Testis (tissue), 3 donors: Measurements from ENCODE around the gene CNTN2. TPM values are rescaled to one million over a fixed set of nuclear protein-coding genes. Genes with fewer than 3 reads are reported as not detected.

Source experiments
- DNase-seq: peaks from one replicate; pipeline ENCODE4 v3.0.0-alpha.2; 2019
- H3K27ac ChIP-seq, 2 donors: fragments of 200-600 bp; sonication (generic); one replicate each; pipeline ENCODE4 v1.5.1; 2019
- H3K27me3 ChIP-seq: fragments of 200-600 bp; sonication (generic); one replicate; pipeline ENCODE4 v1.5.1; 2019
- H3K36me3 ChIP-seq: fragments of 200-600 bp; sonication (generic); one replicate; pipeline ENCODE4 v1.5.1; 2017; ENCODE audit warnings: low read depth; ENCODE audit errors: missing control alignments
- H3K4me1 ChIP-seq: fragments of 200-600 bp; sonication (generic); one replicate; pipeline ENCODE4 v1.5.1; 2019
- H3K4me3 ChIP-seq, 2 donors: fragments of 200-600 bp; sonication (generic); one replicate each; pipeline ENCODE4 v1.5.1; 2017 to 2019
- H3K9me3 ChIP-seq: fragments of 200-600 bp; sonication (generic); one replicate; pipeline ENCODE4 v1.5.1; 2017
- CTCF ChIP-seq, 3 experiments: fragments of 450-650 bp in 2 of 3; fragments of 200-600 bp in 1 of 3; sonication (generic) in 1 of 3; IDR thresholded peaks; one replicate each; pipeline ENCODE4 v1.5.1; 2016 to 2019; ENCODE audit warnings: antibody characterized with exemption in 3 of 3, mild to moderate bottlenecking in 2 of 3, moderate library complexity in 1 of 3
- POLR2A ChIP-seq: fragments of 450-650 bp; IDR thresholded peaks from one replicate; pipeline ENCODE4 v1.6.1; 2017; ENCODE audit warnings: antibody characterized with exemption, mild to moderate bottlenecking, moderate library complexity
- WGBS, 2 donors: methylation state at CpG; one replicate each; pipeline ENCODE4 v1.1.5; 2018; 5-methylcytosine and 5-hydroxymethylcytosine counted together
- intact Hi-C: fragments of 100-400 bp; cut with DNase I; formaldehyde crosslinking; loops from one replicate; pipeline ENCODE4 v1.15.1; 2023; ENCODE audit warnings: low total_unique reads
- polyA plus RNA-seq: library from polyadenylated mRNA; stranded (reverse); fragments of 350-450 nt; fragmentation: Illumina TruSeq; extraction: RNeasy Lipid Tissue Mini Kit (QIAGEN cat#74804); gene quantifications from one replicate; pipeline ENCODE4 v1.2.3, GENCODE V29; 2014; ENCODE audit warnings: low read depth, low replicate concordance; ENCODE audit not compliant: insufficient read depth
- total RNA-seq, 2 donors: library from RNA; depleted of rRNA; stranded (reverse); fragments of >200 nt; gene quantifications; one replicate each; pipeline ENCODE4 v1.2.3, GENCODE V29; 2016

Gene CNTN2
- total and polyA plus RNA-seq, 3 donors from 2014 or later, result 16.4 to 31.9 (median 17.2) TPM

GRCh38 chr1:205121660-205122488 is 78.9 kb downstream of the CNTN2 start, which contains the start of gene RBBP5:
Gene RBBP5 (minus strand): TSS chr1:205121978. CDS start chr1:205121873, 105 bp downstream.
- Histone ChIP-seq H3K4me1 (peaks cover 13% of the 10 kb centered on the region), H3K27me3 (no peaks in the 10 kb centered on the region), H3K36me3 (no peaks in the 10 kb centered on the region), H3K27ac (peak within 1 kb of the TSS; percentile 93 to 98), H3K9me3 (no peaks in the 10 kb centered on the region), H3K4me3 (peak within 1 kb of the TSS; percentile 84 to 98)
- TF ChIP-seq CTCF (IDR thresholded peaks at IDR 0.05) (peak; percentile 45 to 69 (median 57)), POLR2A (no peak)
- DNase-seq, result peak; percentile 97
- 0 to 1% methylated on average over 46 of the region's 46 CpGs for WGBS, 2 donors
- intact Hi-C loops, result loop anchor here (5.0 kb wide), 1 partner anchor 90 kb away; the partner anchor contains the start of gene DSTYK

- peaks cover 13% of the 10 kb centered on the region for H3K4me1 ChIP-seq
- H3K9me3 ChIP-seq, result no peaks in the 10 kb centered on the region
- peak overlapping the region; percentile 93 to 98 for H3K27ac ChIP-seq
- H3K27me3 ChIP-seq, result no peaks in the 10 kb centered on the region
- no peak for TF ChIP-seq CTCF (IDR thresholded peaks at IDR 0.05)
- no peak for TF ChIP-seq POLR2A
- no peaks in the 10 kb centered on the region for H3K36me3 ChIP-seq
- H3K4me3 ChIP-seq, result peak overlapping the region; percentile 84 to 98
- intact Hi-C loops, result loop anchor here (5.0 kb wide), 1 partner anchor 90 kb away; the partner anchor contains the start of gene DSTYK
- no peak for DNase-seq
- 20 to 22% methylated on average over 9 of the region's 9 CpGs for WGBS, 2 donors
These were observed 79.5 kb downstream of the CNTN2 start for GRCh38 chr1:205122489-205122882.

- H3K27ac ChIP-seq, result no peak overlapping the region
- no peak for TF ChIP-seq CTCF (IDR thresholded peaks at IDR 0.05)
- no peak for TF ChIP-seq POLR2A
- H3K4me1 ChIP-seq, result peaks cover 13% of the 10 kb centered on the region
- intact Hi-C loops, result loop anchor here (5.0 kb wide), 1 partner anchor 88 kb away; the partner anchor contains the start of gene DSTYK
- H3K9me3 ChIP-seq, result no peaks in the 10 kb centered on the region
- WGBS, 2 donors, result 85 to 90% methylated on average over 7 of the region's 7 CpGs
- no peaks in the 10 kb centered on the region for H3K27me3 ChIP-seq
- H3K4me3 ChIP-seq, result no peak overlapping the region
- H3K36me3 ChIP-seq, result no peaks in the 10 kb centered on the region
- no peak for DNase-seq
These were observed 81.7 kb downstream of the CNTN2 start for GRCh38 chr1:205124726-205125125.

GRCh38 chr1:205127646-205128045 is 84.6 kb downstream of the CNTN2 start:
- no peaks in the 10 kb centered on the region for H3K36me3 ChIP-seq
- intact Hi-C loops, result no loop called here
- no peaks in the 10 kb centered on the region for H3K27me3 ChIP-seq
- no peak overlapping the region for H3K4me3 ChIP-seq
- TF ChIP-seq CTCF (IDR thresholded peaks at IDR 0.05) (no peak), POLR2A (no peak)
- H3K4me1 ChIP-seq, result peaks cover 4% of the 10 kb centered on the region
- 90 to 95% methylated on average over 3 of the region's 3 CpGs for WGBS, 2 donors
- DNase-seq, result no peak
- H3K27ac ChIP-seq, result no peak overlapping the region
- no peaks in the 10 kb centered on the region for H3K9me3 ChIP-seq

Other genes with a start within 250 kb of the CNTN2 start
- gene NFASC, start 172.3 kb upstream of the CNTN2 start, total RNA-seq, result 10 to 100 TPM in 1 of 2 donors, 1 to 10 TPM in 1; 9.9 to 13.9 TPM
- 10.2 TPM for gene NFASC, start 172.3 kb upstream of the CNTN2 start, polyA plus RNA-seq
- 1 to 10 TPM; 5.7 to 5.9 TPM for gene TMEM81, start 41.2 kb downstream of the CNTN2 start, total RNA-seq
- 6.8 TPM for gene TMEM81, start 41.2 kb downstream of the CNTN2 start, polyA plus RNA-seq
- 10 to 100 TPM; 19.1 to 20.3 TPM for gene RBBP5, start 78.8 kb downstream of the CNTN2 start, total RNA-seq
- gene RBBP5, start 78.8 kb downstream of the CNTN2 start, polyA plus RNA-seq, result 11.7 TPM
- gene DSTYK, start 168.5 kb downstream of the CNTN2 start, total RNA-seq, result 10 to 100 TPM; 15.2 to 17.2 TPM
- gene DSTYK, start 168.5 kb downstream of the CNTN2 start, polyA plus RNA-seq, result 15.4 TPM
- 10 to 100 TPM; 12.1 to 14.7 TPM for gene TMCC2, start 184.7 kb downstream of the CNTN2 start, total RNA-seq
- gene TMCC2, start 184.7 kb downstream of the CNTN2 start, polyA plus RNA-seq, result 8.5 TPM